Left hindlimb (tissue), 1 donor: Measurements from ENCODE around the gene FAM210B.
"Not testable (repeated sequence)": the region's sequence is repeated elsewhere in the genome, so short reads cannot be mapped to it uniquely, and the experiment has no call there.

Experiments used
- DNase-seq: peaks from one replicate; pipeline ENCODE4 v3.0.0-alpha.2; 2018

FAM210B gene

DNA sequence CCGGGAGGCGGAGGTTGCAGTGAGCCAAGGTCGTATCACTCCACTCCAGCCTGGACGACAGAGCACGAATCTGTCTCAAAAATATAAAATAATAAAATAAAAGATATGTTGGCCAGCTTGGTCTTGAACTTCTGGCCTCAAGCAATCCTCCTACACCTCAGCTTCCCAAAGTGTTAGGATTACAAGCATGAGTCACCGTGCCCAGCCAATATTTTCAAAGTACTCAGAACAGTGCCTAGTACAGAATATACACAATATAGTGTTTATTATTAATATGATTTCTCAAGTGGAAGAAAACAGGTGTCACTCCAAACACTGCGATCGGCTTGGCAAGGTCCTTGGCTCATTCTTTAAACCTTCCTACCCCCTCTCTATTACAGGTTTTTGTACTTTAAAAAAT lies 3.1 kb downstream of the FAM210B start:
- DNase-seq: no peak

DNA sequence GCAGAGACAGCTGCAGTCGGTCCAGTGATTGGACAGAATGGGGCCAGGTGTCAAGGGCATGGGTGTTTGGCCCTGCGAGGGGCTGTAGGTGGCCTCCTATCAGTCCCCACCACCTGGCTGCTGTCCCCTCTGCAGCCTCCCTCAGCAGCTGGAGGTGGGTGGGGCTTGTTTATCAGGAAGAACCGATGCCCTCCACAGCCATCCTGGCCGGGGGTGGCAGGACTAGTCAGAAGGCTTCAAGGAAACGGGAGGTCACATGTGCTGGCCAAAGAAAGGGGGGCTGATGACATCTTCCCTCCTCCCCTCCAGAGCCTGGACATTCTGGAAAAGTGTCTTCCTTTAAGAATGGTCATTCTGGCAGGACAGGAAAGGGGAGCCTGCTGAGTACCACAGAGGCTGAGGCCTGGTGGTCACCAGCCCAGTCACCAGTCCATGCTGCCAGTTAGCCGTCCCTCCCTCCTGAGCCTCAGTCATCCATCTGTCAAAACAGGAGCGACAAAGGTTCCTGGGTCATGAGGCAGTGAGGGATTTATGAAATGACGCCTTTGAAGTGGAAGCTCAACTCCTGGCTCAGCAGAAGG lies 4.1 kb downstream of the FAM210B start:
- DNase-seq: no peak

DNA sequence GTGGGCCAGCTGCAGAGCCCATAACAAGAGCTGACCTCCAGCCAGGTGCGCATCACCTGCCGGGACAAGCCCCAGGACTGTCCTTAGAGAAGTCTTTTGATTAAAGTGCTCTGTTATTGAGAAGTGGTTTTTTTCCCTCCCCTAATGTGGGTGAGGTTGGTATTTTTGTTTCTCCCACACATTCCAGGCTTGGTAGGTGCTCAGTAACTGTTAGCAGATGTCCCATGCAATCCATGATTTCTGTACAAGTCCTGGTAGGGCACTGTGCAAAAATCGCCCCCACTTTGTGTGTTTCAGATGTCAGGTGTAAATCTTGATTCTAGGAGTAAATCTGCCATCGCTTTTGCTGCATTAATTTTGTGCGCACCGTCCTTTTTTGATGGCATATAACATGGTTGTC lies 4.7 kb downstream of the FAM210B start:
- DNase-seq: no peak

GRCh38 chr20:56368351-56369134 lies 9.8 kb downstream of the FAM210B start:
- DNase-seq: no peak

DNA sequence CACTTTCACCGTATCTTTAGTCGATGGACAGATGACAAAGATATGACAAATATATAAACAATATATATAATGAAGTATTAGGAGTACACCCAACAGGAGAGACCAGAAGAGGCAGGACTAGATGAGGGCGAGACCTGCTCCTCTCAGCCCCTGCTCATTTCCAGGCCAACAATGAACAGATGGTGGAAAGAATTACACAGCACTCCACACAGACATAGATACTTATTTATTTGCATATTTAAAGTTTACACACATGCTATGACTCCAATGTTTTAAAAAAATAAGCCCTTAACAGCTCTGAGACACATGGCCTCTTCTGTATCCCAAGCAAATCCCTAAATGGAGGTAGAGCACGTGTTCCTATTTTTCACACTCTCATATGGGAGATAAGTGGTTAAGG lies 10.4 kb downstream of the FAM210B start:
- DNase-seq: no peak

- DNase-seq: no peak
Observed at GRCh38 chr20:56371977-56372376, 13.2 kb downstream of the FAM210B start.

- no peak for DNase-seq
Observed at GRCh38 chr20:56372850-56373249, 14.1 kb downstream of the FAM210B start.

GRCh38 chr20:56373942-56374341 lies 15.2 kb downstream of the FAM210B start:
- DNase-seq: no peak

DNA sequence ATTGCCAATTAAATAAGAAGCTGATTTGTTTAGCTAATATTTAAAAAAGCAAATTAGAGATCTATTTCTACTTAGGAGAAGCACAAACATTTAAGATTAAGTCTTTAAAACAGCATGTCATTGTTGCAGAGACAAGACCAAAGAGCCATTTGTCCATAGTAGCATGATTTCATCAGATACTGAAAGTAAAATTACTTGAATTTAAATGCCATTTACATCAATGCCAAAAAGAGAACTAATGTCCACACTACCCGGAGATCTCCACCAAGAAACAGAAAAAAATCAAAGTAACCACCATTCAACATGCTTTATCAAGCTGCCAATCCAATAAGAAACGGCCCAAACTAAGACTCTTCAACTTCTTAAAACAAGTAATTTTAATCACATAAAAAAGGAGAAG lies 17.6 kb downstream of the FAM210B start:
- DNase-seq: no peak

- no peak for DNase-seq
Observed at GRCh38 chr20:56378386-56378785, 19.6 kb downstream of the FAM210B start.

- DNase-seq: no peak
Observed at GRCh38 chr20:56380375-56380774, 21.6 kb downstream of the FAM210B start.

DNA sequence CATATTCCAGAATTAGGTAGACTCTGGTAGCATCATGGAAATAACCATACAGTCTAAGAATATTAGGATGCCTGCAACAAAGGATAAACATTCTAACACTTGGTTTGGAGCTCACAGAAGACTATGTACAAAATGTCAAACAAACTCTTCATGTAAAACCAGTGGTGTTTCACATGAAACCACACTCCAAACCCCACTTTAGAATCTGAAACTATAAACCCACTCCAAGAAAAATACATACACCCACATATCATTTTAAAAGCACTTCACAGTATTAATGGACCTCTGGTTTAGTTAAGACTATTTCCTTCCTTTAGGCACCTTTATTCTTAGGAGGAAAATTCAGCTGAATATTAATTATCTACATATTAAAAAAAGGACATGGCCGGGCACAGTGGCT lies 22.7 kb downstream of the FAM210B start:
- DNase-seq: no peak

DNA sequence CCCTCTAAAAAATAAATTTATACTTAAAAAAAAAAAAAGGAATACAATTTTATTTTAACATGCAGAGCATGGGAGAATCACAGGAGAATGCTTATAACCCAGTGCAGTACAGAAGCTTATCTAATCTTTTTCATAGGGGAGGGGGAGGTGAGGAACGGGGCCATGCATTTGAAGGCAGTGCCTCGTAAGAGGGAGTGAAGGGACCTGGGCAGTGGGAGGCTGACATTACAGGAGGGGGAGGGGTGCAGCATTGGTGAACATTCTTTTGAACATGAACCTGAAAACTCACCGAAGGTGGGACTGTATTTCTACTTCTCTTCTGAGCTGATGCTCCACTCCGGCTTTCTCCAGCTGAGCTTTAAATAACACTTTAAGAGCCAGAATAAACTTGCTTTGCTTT lies 23.9 kb downstream of the FAM210B start:
- no peak for DNase-seq

GRCh38 chr20:56383334-56383733 lies 24.6 kb downstream of the FAM210B start:
- DNase-seq: no peak

DNA sequence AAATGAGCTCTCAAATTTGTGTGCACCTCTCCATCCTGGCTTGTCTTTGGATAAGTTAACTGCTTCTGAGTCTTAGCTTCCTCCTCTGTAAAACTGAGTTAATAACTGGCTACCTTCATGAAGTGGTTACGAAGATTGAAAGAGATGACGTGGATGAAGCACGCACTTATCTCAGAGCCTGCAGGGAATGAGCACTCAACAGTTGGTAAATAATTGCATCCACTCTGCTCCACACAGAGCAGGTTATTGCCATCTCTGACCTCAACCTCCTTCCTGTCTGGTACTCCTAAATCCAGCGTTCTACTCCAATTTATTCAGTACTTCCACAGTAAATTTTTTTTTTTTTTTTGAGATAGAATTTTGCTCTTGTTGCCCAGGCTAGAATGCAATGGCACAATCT lies 26.4 kb downstream of the FAM210B start:
- DNase-seq: no peak

DNA sequence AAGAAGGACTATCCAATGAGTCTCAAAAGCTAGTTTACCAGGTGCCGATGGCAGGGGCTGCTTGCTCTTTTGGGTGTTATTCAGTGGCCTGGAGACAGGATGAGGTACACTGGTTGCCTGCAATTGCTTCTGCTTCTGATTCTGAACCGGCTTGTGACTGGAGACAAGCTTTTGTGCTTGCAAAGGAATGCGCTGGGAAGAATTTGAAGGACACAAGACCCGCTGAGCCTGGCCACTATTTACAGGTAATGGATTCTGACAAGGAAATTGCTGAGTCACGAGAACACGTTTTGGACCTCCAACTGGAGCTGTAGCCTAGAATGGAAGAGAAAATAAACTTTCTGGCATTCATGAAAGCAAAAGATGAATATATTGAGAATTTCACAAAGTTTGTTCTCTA lies 27.4 kb downstream of the FAM210B start:
- no peak for DNase-seq

- DNase-seq: no peak
Observed at GRCh38 chr20:56388882-56389281, 30.1 kb downstream of the FAM210B start.

DNA sequence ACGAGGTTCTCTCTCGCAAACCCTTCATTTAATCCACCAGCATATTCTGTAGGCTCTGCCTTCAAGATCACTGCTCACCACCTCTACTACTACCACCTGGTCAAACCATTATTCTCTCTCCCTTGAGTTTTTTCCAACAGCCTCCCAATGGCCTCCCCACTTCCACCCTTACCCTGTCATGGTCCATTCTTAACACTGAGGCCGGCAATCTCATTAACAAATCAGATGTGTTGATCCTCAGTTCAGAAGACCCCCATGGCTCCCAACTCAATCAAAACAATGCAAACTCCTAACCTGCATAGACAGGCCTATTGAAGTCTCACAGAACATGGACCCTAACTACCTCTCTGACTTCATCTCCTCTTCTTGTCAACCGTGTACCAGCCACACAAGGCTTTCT lies 31.0 kb downstream of the FAM210B start:
- DNase-seq: no peak

DNA sequence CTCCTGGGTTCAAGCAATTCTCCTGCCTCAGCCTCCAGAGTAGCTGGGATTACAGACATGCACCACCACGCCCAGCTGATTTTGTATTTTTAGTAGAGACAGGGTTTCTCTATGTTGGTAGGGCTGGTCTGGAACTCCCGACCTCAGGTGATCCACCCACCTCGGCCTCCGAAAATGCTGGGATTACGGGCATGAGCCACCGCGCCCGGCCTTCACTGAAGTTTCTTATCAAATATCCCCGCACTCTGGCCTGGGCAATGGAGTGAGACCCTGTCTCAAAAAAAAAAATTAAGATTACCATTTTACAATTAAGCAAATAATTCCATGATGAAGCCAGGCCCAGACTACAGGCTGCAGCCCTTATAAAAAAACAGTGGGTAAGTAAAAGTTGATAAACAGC lies 31.6 kb downstream of the FAM210B start:
- not testable (repeated sequence) for DNase-seq

DNA sequence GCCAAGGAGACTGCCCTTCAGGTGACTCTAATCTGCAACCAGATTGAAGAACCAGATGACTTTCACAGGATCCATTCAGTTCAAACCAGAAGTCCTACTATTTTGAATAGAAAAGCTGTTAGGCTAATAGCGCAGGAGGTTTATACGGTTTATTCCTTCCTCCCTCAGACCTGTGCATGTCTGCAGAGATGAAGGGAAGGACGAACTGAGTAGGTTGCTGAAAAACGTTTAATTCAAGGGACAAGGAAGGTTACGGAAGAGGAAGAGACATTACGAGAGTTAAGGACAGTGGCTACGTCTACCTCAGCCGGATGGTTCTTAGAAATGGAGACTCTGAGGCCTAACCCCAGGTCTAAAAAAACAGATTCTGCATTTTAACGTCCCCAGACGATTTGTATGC lies 32.3 kb downstream of the FAM210B start:
- no peak for DNase-seq

GRCh38 chr20:56391596-56392131 lies 32.9 kb downstream of the FAM210B start:
- no peak for DNase-seq

GRCh38 chr20:56392132-56392880 lies 33.5 kb downstream of the FAM210B start, which contains the start of the genes AURKA and CSTF1:
Gene AURKA (minus strand): TSS chr20:56392215. CDS start chr20:56388197, 4,018 bp downstream.
Gene CSTF1 (plus strand): TSS chr20:56392645. CDS start chr20:56395553, 2,908 bp downstream.
- peak; percentile 99 for DNase-seq

DNA sequence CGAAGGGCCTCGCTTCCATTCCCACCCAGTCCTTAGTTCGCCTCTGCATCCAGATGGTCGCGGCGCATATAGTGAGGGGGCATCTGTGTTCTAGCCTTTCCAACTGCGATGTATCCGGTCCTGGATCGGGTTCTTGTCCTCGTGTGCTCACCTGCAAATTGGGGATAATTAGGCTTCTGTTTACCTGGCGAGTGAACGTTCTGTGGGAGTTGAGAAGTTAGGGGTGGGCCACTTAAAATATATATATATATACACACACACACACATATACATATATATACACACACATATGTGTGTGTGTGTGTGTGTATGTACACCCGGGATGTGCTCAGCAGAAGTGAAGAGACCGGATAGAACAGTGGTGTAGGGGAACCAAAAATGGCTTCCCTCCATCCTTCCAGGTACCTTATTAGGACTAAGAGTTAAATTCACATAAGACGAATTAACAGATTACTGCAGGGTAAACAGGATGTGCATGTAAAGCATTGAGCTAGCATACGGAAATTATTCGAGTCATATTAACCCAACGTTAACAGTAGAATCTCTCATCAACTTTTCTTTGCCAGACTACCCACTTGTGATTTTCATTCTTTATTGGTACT lies 34.2 kb downstream of the FAM210B start:
- DNase-seq: no peak
